ENCODE data around the gene ITGB1BP1.

- TF ChIP-seq CTCF (IDR thresholded peaks at IDR 0.05), result no peak
- no peak; the same call in 1 of the 2 replicates for TF ChIP-seq POLR2AphosphoS5 (IDR thresholded peaks at IDR 0.05; ENCODE audit: low read depth, low read length)
- TF ChIP-seq REST (IDR thresholded peaks at IDR 0.05; ENCODE audit: insufficient read depth in 1 of 2, low read depth in 2 of 2, low read length in 1 of 2), result no peak
- no peak for TF ChIP-seq TCF7L2 (IDR thresholded peaks at IDR 0.05; ENCODE audit: low read depth, low read length)
- TF ChIP-seq SIN3A (IDR thresholded peaks at IDR 0.05; ENCODE audit: borderline replicate concordance, insufficient read depth, low read depth, low read length), result no peak
Observed at GRCh38 chr2:9401646-9402371, 21.5 kb downstream of the ITGB1BP1 start.

Measured in Panc1 (cell line).